Measurements from ENCODE around the gene SYT5.

Gene SYT5

DNA sequence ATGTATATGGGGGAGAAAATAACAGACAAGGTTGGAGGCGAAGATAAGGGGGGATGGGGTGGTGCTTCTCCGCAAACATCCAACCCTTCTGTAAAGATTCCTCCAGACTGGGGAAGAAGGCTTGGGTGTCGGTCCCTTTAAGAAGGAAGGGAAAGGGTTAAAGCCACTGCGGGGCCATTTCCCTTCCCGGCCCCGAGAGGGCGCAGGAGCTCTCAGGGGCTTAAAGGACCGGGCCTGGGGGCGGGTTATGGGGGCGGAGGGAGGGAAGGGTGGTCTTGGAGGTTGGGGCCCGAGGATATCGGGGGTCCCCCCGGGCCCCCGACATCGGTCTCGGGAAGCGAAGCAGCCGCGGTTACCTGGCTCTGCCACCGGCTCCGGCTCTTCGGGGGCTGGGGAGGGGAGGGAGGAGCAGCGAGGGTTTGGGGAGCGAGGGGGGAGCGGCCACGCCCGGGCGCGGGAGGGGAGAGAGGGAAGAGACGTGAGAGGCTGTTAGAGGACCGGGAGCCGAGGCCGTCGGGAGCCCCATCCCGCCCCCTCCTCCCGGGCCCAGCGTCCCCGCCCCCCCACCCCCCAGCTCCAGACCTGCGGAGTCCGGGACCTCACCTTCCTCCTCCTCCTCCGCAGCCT lies 33.9 kb downstream of the SYT5 start:
- TF ChIP-seq TCF4 (CRISPR knock-in tag; IDR thresholded peaks at IDR 0.05; ENCODE audit: borderline replicate concordance) (no peak), ZNF565 (CRISPR knock-in tag; conservative IDR thresholded peaks at IDR 0.05; ENCODE audit: low read depth) (no peak), TOX (CRISPR knock-in tag; IDR thresholded peaks at IDR 0.05; ENCODE audit: borderline replicate concordance) (no peak), PATZ1 (CRISPR knock-in tag; IDR thresholded peaks at IDR 0.05; ENCODE audit: borderline replicate concordance) (no peak), ZC3H10 (CRISPR knock-in tag; IDR thresholded peaks at IDR 0.05) (no peak), BACH2 (CRISPR knock-in tag; IDR thresholded peaks at IDR 0.05; ENCODE audit: borderline replicate concordance) (no peak), ZFP3 (CRISPR knock-in tag; IDR thresholded peaks at IDR 0.05) (no peak), SNAI2 (CRISPR knock-in tag; IDR thresholded peaks at IDR 0.05) (no peak), ZNF8 (CRISPR knock-in tag; IDR thresholded peaks at IDR 0.05) (no peak), ZFP30 (CRISPR knock-in tag; IDR thresholded peaks at IDR 0.05) (no peak), CSRNP3 (CRISPR knock-in tag; IDR thresholded peaks at IDR 0.05) (no peak), POU6F1 (CRISPR knock-in tag; IDR thresholded peaks at IDR 0.05; ENCODE audit: borderline replicate concordance, low read depth) (no peak), PPARA (CRISPR knock-in tag; IDR thresholded peaks at IDR 0.05; ENCODE audit: borderline replicate concordance) (no peak), GLIS3 (CRISPR knock-in tag; IDR thresholded peaks at IDR 0.05) (no peak), CSDC2 (CRISPR knock-in tag; IDR thresholded peaks at IDR 0.05) (no peak), ZNF70 (CRISPR knock-in tag; IDR thresholded peaks at IDR 0.05) (no peak), CREB5 (CRISPR knock-in tag; IDR thresholded peaks at IDR 0.05; ENCODE audit: low read depth) (no peak), ISL1 (CRISPR knock-in tag; IDR thresholded peaks at IDR 0.05) (no peak), ESRRG (CRISPR knock-in tag; IDR thresholded peaks at IDR 0.05) (no peak)
- TF ChIP-seq, protein P1, sequence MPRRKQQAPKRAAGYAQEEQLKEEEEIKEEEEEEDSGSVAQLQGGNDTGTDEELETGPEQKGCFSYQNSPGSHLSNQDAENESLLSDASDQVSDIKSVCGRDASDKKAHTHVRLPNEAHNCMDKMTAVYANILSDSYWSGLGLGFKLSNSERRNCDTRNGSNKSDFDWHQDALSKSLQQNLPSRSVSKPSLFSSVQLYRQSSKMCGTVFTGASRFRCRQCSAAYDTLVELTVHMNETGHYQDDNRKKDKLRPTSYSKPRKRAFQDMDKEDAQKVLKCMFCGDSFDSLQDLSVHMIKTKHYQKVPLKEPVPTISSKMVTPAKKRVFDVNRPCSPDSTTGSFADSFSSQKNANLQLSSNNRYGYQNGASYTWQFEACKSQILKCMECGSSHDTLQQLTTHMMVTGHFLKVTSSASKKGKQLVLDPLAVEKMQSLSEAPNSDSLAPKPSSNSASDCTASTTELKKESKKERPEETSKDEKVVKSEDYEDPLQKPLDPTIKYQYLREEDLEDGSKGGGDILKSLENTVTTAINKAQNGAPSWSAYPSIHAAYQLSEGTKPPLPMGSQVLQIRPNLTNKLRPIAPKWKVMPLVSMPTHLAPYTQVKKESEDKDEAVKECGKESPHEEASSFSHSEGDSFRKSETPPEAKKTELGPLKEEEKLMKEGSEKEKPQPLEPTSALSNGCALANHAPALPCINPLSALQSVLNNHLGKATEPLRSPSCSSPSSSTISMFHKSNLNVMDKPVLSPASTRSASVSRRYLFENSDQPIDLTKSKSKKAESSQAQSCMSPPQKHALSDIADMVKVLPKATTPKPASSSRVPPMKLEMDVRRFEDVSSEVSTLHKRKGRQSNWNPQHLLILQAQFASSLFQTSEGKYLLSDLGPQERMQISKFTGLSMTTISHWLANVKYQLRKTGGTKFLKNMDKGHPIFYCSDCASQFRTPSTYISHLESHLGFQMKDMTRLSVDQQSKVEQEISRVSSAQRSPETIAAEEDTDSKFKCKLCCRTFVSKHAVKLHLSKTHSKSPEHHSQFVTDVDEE (CRISPR knock-in tag; IDR thresholded peaks at IDR 0.05) = no peak
- peak; percentile 11; the same call in 2 of the 3 replicates for ATAC-seq

- no peak for ATAC-seq
- TF ChIP-seq ZNF8 (CRISPR knock-in tag; IDR thresholded peaks at IDR 0.05) = no peak
- TF ChIP-seq GLIS3 (CRISPR knock-in tag; IDR thresholded peaks at IDR 0.05) = no peak
- TF ChIP-seq CSDC2 (CRISPR knock-in tag; IDR thresholded peaks at IDR 0.05) = no peak
- TF ChIP-seq ZFP3 (CRISPR knock-in tag; IDR thresholded peaks at IDR 0.05) = no peak
- no peak for TF ChIP-seq ZNF70 (CRISPR knock-in tag; IDR thresholded peaks at IDR 0.05)
- TF ChIP-seq ARNTL (CRISPR knock-in tag; IDR thresholded peaks at IDR 0.05; ENCODE audit: borderline replicate concordance, low read depth) = no peak
- no peak for TF ChIP-seq POU6F1 (CRISPR knock-in tag; IDR thresholded peaks at IDR 0.05; ENCODE audit: borderline replicate concordance, low read depth)
- no peak for TF ChIP-seq ISL1 (CRISPR knock-in tag; IDR thresholded peaks at IDR 0.05)
- TF ChIP-seq BACH2 (CRISPR knock-in tag; IDR thresholded peaks at IDR 0.05; ENCODE audit: borderline replicate concordance) = no peak
- no peak for TF ChIP-seq ZNF565 (CRISPR knock-in tag; conservative IDR thresholded peaks at IDR 0.05; ENCODE audit: low read depth)
- no peak for TF ChIP-seq CREB5 (CRISPR knock-in tag; IDR thresholded peaks at IDR 0.05; ENCODE audit: low read depth)
- TF ChIP-seq PATZ1 (CRISPR knock-in tag; IDR thresholded peaks at IDR 0.05; ENCODE audit: borderline replicate concordance) = no peak
- no peak for TF ChIP-seq ESRRG (CRISPR knock-in tag; IDR thresholded peaks at IDR 0.05)
- no peak for TF ChIP-seq RARB (CRISPR knock-in tag; IDR thresholded peaks at IDR 0.05)
- no peak for TF ChIP-seq PPARA (CRISPR knock-in tag; IDR thresholded peaks at IDR 0.05; ENCODE audit: borderline replicate concordance)
These were observed 34.9 kb downstream of the SYT5 start for GRCh38 chr19:55145232-55145631.
